ENCODE measurements around the gene ASB7.

The ASB7 gene

DNA sequence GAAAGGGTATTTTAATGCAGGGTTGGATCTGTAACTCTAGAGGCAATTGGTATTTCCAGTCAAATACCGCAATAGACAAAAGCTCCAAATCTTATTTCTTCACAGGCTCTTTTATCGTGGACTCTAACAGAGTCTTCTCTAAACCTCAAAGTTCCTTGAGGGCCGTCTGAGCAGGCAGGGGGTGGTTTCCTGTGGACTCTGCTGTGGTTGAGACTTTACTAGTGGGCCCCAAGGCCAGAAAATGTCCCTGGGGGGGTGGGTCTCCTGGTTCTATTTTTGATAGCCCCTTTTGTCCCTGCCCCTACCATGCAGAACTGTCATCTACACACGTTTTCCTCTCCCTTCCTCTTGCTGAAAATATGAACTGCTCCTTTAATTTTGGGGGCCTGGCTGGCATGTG lies 80.1 kb downstream of the ASB7 start:
- CTCF ChIA-PET = no interaction called here
- H3K27ac ChIP-seq = no peak overlapping the region
- TF ChIP-seq, protein P1, sequence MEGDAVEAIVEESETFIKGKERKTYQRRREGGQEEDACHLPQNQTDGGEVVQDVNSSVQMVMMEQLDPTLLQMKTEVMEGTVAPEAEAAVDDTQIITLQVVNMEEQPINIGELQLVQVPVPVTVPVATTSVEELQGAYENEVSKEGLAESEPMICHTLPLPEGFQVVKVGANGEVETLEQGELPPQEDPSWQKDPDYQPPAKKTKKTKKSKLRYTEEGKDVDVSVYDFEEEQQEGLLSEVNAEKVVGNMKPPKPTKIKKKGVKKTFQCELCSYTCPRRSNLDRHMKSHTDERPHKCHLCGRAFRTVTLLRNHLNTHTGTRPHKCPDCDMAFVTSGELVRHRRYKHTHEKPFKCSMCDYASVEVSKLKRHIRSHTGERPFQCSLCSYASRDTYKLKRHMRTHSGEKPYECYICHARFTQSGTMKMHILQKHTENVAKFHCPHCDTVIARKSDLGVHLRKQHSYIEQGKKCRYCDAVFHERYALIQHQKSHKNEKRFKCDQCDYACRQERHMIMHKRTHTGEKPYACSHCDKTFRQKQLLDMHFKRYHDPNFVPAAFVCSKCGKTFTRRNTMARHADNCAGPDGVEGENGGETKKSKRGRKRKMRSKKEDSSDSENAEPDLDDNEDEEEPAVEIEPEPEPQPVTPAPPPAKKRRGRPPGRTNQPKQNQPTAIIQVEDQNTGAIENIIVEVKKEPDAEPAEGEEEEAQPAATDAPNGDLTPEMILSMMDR (conservative IDR thresholded peaks at IDR 0.05; ENCODE audit: low read depth) = no peak
- POLR2A ChIA-PET (ENCODE audit: low non-redundant PET) = no interaction called here
- no peak for DNase-seq (ENCODE audit: low spot score)

DNA sequence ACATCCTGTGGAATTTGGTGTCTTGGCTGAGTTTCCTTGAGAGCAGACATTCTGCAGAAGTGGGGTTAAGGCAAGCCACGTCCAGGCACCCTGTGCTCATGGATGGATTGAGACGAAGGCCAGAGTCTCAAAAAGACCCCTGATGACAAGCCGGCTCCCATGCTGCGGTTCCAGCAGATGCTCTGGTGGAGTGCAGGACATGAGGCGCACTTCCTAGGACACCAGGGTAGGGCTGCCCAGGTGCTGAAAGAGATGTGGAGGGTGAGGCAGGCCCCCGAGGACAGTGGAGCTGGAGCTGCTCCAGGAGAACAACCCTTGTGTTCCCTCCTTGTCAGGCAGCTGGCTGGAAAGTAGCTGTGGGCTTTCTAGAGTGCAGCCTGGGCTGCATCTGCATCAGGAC lies 81.0 kb downstream of the ASB7 start:
- POLR2A ChIA-PET (ENCODE audit: low non-redundant PET) = no interaction called here
- TF ChIP-seq, protein P1 (conservative IDR thresholded peaks at IDR 0.05; ENCODE audit: low read depth) = no peak
- CTCF ChIA-PET = interaction anchor here (0.9 kb wide), 1 partner anchor 11 kb away, joined by 3 read pairs; no protein-coding TSS in a partner anchor
- no peak overlapping the region for H3K27ac ChIP-seq
- no peak for DNase-seq (ENCODE audit: low spot score)

DNA sequence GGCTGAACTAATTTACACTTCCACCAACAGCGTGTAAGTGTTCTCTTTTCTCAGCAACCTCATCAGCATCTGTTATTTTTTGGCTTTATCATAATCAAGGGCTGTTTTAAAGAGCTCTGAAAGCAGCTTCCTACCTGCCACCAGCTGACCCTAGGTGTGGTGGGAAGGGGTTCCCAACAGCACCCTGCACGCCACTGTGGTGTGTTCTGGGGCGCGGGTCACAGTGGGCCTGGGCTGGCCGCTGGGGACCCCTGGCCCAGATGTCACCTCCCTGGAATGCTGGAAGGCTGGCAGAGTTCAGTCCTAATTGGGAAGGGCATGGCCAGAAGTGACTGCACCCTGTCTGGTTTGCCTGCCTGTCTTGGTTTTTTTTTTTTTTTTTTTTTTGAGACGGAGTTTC lies 82.2 kb downstream of the ASB7 start:
- no peak overlapping the region for H3K27ac ChIP-seq
- CTCF ChIA-PET = interaction anchor here (1.2 kb wide), 1 partner anchor 188 kb away, joined by 3 read pairs; no protein-coding TSS in a partner anchor
- TF ChIP-seq, protein P1 (conservative IDR thresholded peaks at IDR 0.05; ENCODE audit: low read depth) = no peak
- no peak for DNase-seq (ENCODE audit: low spot score)
- POLR2A ChIA-PET (ENCODE audit: low non-redundant PET) = no interaction called here

DNA sequence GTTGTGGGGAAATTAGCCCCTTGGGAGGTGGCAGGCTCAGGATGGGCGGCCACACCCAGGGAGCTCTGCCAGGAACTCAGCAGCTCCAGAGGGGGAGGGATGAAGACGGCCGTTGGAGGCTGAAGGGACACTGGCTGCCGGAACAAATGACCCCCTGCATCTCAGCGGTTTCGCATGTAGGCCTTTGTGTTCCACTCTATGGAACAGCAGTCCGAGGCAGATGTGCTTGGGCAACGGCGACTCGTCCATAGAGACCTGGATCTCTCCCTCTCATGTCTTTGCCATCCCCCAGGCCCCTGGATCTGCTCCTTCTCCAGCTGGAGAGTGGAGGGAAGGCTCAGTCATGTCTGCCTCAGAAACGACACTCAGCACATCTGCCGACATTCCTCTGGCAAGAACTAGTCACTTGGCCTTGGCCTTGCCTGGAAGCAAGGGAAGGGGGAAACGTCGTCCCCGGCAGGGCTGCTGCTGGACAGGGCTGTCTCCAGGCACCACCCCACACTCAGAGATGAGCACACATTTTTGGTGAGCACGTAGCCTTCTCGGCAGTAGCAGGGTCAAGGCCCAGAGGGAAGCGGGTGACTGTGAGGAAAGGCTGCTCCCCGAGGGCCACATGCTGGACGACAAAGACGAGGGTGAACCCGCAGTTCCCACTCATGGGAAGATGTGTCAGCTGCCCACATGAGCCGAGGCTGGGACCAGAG lies 83.8 kb downstream of the ASB7 start:
- ChIA-PET CTCF (no interaction called here), POLR2A (ENCODE audit: low non-redundant PET) (no interaction called here)
- DNase-seq (ENCODE audit: low spot score) = no peak
- H3K27ac ChIP-seq = peak overlapping the region; percentile 1; the same call in 1 of the 2 replicates
- TF ChIP-seq, protein P1 (conservative IDR thresholded peaks at IDR 0.05; ENCODE audit: low read depth) = no peak

DNA sequence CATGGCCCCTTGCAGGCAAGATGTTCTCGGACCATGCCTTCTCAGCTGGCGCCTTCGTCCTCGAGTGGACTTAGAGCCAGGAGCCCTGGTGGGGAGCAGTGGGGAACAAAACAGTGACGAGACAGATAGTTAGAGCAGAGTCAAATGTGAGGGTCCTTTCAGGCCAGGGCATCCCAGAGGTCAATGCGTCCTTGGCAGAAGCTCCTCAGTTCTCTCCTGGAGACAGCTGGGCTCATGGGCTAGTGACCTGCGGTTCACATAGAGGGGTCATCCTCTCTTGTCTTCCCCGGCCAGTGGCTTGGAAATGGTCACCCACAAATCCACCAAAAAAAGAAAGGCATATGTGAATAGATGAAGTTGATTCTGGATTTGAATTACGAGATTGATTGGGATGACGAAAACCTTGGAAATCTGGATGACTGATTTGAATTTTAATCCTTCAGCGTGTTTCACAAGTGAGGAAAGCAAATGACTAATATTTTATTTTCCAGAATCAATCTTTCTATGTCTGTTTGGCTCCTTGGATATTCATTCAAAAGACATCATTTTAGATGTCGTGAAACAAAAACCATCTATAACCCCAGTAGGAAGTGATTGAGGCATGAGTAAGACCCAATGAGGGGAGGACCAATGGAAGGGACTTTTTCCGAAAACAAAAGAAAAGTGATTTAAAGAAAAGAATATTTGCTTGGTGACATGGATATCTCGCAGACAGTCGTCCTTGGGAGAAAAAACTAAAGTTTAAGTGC lies 84.5 kb downstream of the ASB7 start:
- TF ChIP-seq, protein P1 (conservative IDR thresholded peaks at IDR 0.05; ENCODE audit: low read depth) = no peak
- peak overlapping the region; percentile 1; the same call in 1 of the 2 replicates for H3K27ac ChIP-seq
- ChIA-PET POLR2A (ENCODE audit: low non-redundant PET) (no interaction called here), CTCF (no interaction called here)
- peak; percentile 51 for DNase-seq (ENCODE audit: low spot score)

DNA sequence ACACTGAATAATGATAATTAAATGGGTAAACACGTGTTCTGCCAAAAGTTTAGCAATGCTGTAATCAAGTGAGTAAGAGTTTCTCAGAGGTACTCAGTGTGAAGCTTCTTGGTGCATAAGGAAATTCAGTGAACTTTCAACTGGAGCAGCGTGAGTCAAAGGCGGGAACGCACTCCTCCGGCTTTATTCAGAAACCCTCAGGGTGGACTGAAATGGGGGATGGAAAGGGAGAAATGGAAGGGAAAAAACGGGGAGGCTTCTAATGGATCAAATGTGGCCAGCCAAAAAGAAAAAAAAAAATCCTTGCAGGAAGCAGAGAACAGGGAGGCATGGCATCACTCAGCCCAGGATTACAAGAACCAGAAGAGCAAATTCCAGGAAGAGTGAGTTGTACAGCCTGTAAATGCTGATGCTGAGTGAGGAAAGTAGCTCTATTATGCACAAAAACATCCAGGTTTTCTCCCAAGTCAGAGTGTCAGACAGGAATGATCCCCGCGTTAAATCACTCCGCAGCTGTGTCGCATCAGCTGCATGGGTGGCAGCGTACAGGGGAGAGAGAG lies 85.3 kb downstream of the ASB7 start:
- H3K27ac ChIP-seq = peak overlapping the region; percentile 37

More for the DNA sequence above, 85.3 kb downstream of the ASB7 start:
- CTCF ChIA-PET = interaction anchor here (0.7 kb wide), 1 partner anchor 9 kb away, joined by 5 read pairs; no protein-coding TSS in a partner anchor
- peak; percentile 78 for DNase-seq (ENCODE audit: low spot score)
- POLR2A ChIA-PET (ENCODE audit: low non-redundant PET) = no interaction called here
- TF ChIP-seq, protein P1 (conservative IDR thresholded peaks at IDR 0.05; ENCODE audit: low read depth) = no peak

All from RWPE1 (cell line).